HepG2 (cell line): ENCODE results near the gene TLCD1. TPM values are rescaled to one million over a fixed set of nuclear protein-coding genes. Genes with fewer than 3 reads are reported as not detected.

Source experiments
- BHLHE40 ChIP-seq: IDR thresholded peaks from 2 replicates; pipeline ENCODE4 v1.6.1; 2011; ENCODE audit warnings: low read length, improper control_type of control experiment
- EHMT2 ChIP-seq: fragments of 200-600 bp; sonication (generic); IDR thresholded peaks from 2 replicates; pipeline ENCODE4 v1.7.0; 2017; ENCODE audit warnings: antibody characterized with exemption, low read depth, low read length, borderline replicate concordance
- FOXM1 ChIP-seq: sonication (generic); formaldehyde crosslinking; IDR thresholded peaks from 2 replicates; pipeline ENCODE4 v1.5.0; 2020; ENCODE audit warnings: missing genetic modification reagents
- GATAD1 ChIP-seq: IDR thresholded peaks from 2 replicates; pipeline ENCODE4 v1.6.1; 2016; ENCODE audit warnings: missing genetic modification reagents, missing compliant biosample characterization
- HNRNPLL ChIP-seq: fragments of 200-400 bp; formaldehyde crosslinking; IDR thresholded peaks from 2 replicates; pipeline ENCODE4 v1.6.1; 2017; ENCODE audit warnings: mild to moderate bottlenecking, low read depth, low read length; ENCODE audit not compliant: poor library complexity, severe bottlenecking
- PAX8 ChIP-seq: sonication (generic); formaldehyde crosslinking; IDR thresholded peaks from 2 replicates; pipeline ENCODE4 v1.8.0; 2022; ENCODE audit warnings: mild to moderate bottlenecking, missing genetic modification reagents, borderline replicate concordance
- ZBTB7A ChIP-seq: sonication (generic); formaldehyde crosslinking; IDR thresholded peaks from 2 replicates; pipeline ENCODE4 v1.8.0; 2022; ENCODE audit warnings: mild to moderate bottlenecking, missing genetic modification reagents
- ZNF296 ChIP-seq: sonication (generic); formaldehyde crosslinking; conservative IDR thresholded peaks from 2 replicates; pipeline ENCODE4 v1.5.0; 2020; ENCODE audit warnings: mild to moderate bottlenecking, missing genetic modification reagents
- ZNF383 ChIP-seq: sonication (generic); formaldehyde crosslinking; IDR thresholded peaks from 2 replicates; pipeline ENCODE4 v1.4.0; 2020; ENCODE audit warnings: missing genetic modification reagents, mild to moderate bottlenecking, borderline replicate concordance
- ZNF451 ChIP-seq: sonication (generic); formaldehyde crosslinking; IDR thresholded peaks from 2 replicates; pipeline ENCODE4 v1.5.0; 2020; ENCODE audit warnings: mild to moderate bottlenecking, missing genetic modification reagents
- ZNF883 ChIP-seq: sonication (generic); formaldehyde crosslinking; IDR thresholded peaks from 2 replicates; pipeline ENCODE4 v1.5.1; 2020; ENCODE audit warnings: mild to moderate bottlenecking, missing genetic modification reagents; ENCODE audit errors: not compliant biosample characterization
- ZSCAN22 ChIP-seq: sonication (generic); formaldehyde crosslinking; IDR thresholded peaks from 2 replicates; pipeline ENCODE4 v1.4.0; 2020; ENCODE audit warnings: mild to moderate bottlenecking, missing genetic modification reagents
- polyA plus RNA-seq, 8 experiments: library from polyadenylated mRNA; depleted of rRNA in 3 of 8; stranded (reverse) in 7 of 8; unstranded in 1 of 8; fragments of >200 nt; fragmentation: Illumina TruSeq in 4 of 8; extraction: Trizol in 4 of 8; gene quantifications; 2 replicates each; pipeline versions ENCODE4 v1.2.1 to v1.2.3, GENCODE V29; 2011 to 2016; ENCODE audit warnings: low read depth in 4 of 8, missing spikeins in 1 of 8, mixed read lengths in 1 of 8; ENCODE audit not compliant: insufficient read depth in 1 of 8
- total RNA-seq, 5 experiments: library from RNA; depleted of rRNA; stranded (reverse); fragments of >200 nt; fragmentation: Illumina TruSeq; extraction: Trizol; gene quantifications; 2 replicates each; pipeline ENCODE4 v1.2.3, GENCODE V29; 2016; ENCODE audit warnings: low read depth in 1 of 5
- TF ChIP-seq, protein P1 (sequence below): sonication (generic); formaldehyde crosslinking; conservative IDR thresholded peaks from 2 replicates; pipeline ENCODE4 v1.4.0; 2020; ENCODE audit warnings: mild to moderate bottlenecking, missing genetic modification reagents, moderate library complexity
- TF ChIP-seq, protein P2 (sequence below): sonication (generic); formaldehyde crosslinking; IDR thresholded peaks from 2 replicates; pipeline ENCODE4 v1.8.1; 2023; ENCODE audit warnings: missing genetic modification reagents, inconsistent platforms, borderline replicate concordance
- TF ChIP-seq, protein P3 (sequence below), 2 experiments: sonication (generic) in 1 of 2; formaldehyde crosslinking in 1 of 2; IDR thresholded peaks; 2 replicates each; pipeline versions ENCODE4 v1.4.0 to v1.6.1; 2016 to 2020; ENCODE audit warnings: borderline replicate concordance in 1 of 2, low read depth in 1 of 2, mild to moderate bottlenecking in 1 of 2, missing genetic modification reagents in 1 of 2
- TF ChIP-seq, protein P4 (sequence below): sonication (generic); formaldehyde crosslinking; IDR thresholded peaks from 2 replicates; pipeline ENCODE4 v1.5.0; 2020; ENCODE audit warnings: missing genetic modification reagents
- TF ChIP-seq, protein P5 (sequence below): fragments of 450-650 bp; IDR thresholded peaks from 2 replicates; pipeline ENCODE4 v1.6.1; 2016

TLCD1 gene
- total and polyA plus RNA-seq, 2 of the 13 experiments (the other 11 are each of a cell fraction or from before 2014, with no cell fraction given) = 14.9 to 19.6 TPM

DNA sequence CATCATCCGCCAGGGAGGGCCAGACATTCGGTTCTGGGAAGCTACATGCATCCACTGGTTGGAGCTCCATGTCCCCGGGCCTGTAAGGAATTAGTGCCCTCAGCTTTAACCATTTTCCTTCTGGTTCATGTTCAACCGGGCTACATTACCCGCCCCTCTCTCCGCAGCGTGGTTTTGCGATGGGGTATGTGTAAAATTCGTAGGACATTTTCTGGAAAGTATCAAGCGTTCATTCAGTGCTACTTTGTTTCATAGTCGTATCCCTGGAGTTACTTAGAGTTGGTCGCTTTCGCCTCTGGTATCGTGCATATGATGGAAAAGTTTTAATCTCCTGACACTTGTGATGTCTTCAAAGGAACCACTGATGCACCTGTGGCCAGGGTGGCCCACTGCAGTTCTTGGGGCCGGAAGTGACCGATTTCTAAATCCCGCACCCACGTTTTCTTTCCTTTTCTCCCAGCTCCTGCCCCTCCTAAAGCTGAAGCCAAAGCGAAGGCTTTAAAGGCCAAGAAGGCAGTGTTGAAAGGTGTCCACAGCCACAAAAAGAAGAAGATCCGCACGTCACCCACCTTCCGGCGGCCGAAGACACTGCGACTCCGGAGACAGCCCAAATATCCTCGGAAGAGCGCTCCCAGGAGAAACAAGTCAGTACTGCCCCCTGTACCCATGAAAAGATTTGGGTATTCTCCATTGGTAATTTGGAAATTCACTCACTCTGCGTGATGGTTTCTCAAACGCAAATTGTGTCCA is 5.6 kb downstream of the TLCD1 start (continued):
- TF ChIP-seq, protein P1, sequence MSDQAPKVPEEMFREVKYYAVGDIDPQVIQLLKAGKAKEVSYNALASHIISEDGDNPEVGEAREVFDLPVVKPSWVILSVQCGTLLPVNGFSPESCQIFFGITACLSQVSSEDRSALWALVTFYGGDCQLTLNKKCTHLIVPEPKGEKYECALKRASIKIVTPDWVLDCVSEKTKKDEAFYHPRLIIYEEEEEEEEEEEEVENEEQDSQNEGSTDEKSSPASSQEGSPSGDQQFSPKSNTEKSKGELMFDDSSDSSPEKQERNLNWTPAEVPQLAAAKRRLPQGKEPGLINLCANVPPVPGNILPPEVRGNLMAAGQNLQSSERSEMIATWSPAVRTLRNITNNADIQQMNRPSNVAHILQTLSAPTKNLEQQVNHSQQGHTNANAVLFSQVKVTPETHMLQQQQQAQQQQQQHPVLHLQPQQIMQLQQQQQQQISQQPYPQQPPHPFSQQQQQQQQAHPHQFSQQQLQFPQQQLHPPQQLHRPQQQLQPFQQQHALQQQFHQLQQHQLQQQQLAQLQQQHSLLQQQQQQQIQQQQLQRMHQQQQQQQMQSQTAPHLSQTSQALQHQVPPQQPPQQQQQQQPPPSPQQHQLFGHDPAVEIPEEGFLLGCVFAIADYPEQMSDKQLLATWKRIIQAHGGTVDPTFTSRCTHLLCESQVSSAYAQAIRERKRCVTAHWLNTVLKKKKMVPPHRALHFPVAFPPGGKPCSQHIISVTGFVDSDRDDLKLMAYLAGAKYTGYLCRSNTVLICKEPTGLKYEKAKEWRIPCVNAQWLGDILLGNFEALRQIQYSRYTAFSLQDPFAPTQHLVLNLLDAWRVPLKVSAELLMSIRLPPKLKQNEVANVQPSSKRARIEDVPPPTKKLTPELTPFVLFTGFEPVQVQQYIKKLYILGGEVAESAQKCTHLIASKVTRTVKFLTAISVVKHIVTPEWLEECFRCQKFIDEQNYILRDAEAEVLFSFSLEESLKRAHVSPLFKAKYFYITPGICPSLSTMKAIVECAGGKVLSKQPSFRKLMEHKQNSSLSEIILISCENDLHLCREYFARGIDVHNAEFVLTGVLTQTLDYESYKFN (CRISPR knock-in tag) = no peak
- TF ChIP-seq, protein P2, sequence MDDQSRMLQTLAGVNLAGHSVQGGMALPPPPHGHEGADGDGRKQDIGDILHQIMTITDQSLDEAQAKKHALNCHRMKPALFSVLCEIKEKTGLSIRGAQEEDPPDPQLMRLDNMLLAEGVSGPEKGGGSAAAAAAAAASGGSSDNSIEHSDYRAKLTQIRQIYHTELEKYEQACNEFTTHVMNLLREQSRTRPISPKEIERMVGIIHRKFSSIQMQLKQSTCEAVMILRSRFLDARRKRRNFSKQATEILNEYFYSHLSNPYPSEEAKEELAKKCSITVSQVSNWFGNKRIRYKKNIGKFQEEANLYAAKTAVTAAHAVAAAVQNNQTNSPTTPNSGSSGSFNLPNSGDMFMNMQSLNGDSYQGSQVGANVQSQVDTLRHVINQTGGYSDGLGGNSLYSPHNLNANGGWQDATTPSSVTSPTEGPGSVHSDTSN = no peak
- TF ChIP-seq, protein P3, sequence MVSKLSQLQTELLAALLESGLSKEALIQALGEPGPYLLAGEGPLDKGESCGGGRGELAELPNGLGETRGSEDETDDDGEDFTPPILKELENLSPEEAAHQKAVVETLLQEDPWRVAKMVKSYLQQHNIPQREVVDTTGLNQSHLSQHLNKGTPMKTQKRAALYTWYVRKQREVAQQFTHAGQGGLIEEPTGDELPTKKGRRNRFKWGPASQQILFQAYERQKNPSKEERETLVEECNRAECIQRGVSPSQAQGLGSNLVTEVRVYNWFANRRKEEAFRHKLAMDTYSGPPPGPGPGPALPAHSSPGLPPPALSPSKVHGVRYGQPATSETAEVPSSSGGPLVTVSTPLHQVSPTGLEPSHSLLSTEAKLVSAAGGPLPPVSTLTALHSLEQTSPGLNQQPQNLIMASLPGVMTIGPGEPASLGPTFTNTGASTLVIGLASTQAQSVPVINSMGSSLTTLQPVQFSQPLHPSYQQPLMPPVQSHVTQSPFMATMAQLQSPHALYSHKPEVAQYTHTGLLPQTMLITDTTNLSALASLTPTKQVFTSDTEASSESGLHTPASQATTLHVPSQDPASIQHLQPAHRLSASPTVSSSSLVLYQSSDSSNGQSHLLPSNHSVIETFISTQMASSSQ (IDR thresholded peaks at IDR 0.05; ENCODE audit: low read depth) = no peak
- TF ChIP-seq, protein P3 (CRISPR knock-in tag; IDR thresholded peaks at IDR 0.05; ENCODE audit: borderline replicate concordance) = no peak
- TF ChIP-seq ZBTB7A (no peak), BHLHE40 (no peak), ZNF883 (CRISPR knock-in tag) (peak; percentile 0), EHMT2 (no peak), ZSCAN22 (CRISPR knock-in tag) (no peak), HNRNPLL (no peak), ZNF383 (CRISPR knock-in tag) (no peak), FOXM1 (no peak), GATAD1 (CRISPR knock-in tag) (0 out of 2 replicates have a peak, but pooled peaks have one; percentile 6), ZNF451 (no peak), ZNF296 (CRISPR knock-in tag) (no peak), PAX8 (CRISPR knock-in tag) (no peak)
- TF ChIP-seq, protein P4, sequence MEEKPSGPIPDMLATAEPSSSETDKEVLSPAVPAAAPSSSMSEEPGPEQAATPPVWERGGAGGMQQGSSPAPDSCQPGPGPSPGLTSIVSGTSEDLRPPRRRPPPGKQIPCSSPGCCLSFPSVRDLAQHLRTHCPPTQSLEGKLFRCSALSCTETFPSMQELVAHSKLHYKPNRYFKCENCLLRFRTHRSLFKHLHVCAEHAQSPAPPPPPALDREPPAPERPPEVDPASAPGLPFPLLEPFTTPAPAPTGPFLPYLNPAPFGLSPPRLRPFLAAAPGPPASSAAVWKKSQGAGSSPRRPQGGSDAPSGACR (CRISPR knock-in tag) = no peak
- TF ChIP-seq, protein P5, sequence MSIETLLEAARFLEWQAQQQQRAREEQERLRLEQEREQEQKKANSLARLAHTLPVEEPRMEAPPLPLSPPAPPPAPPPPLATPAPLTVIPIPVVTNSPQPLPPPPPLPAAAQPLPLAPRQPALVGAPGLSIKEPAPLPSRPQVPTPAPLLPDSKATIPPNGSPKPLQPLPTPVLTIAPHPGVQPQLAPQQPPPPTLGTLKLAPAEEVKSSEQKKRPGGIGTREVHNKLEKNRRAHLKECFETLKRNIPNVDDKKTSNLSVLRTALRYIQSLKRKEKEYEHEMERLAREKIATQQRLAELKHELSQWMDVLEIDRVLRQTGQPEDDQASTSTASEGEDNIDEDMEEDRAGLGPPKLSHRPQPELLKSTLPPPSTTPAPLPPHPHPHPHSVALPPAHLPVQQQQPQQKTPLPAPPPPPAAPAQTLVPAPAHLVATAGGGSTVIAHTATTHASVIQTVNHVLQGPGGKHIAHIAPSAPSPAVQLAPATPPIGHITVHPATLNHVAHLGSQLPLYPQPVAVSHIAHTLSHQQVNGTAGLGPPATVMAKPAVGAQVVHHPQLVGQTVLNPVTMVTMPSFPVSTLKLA = no peak
